Kasumi-1 (cell line): ENCODE results near the gene ABCC6.
"Not testable (repeated sequence)": the region's sequence is repeated elsewhere in the genome, so short reads cannot be mapped to it uniquely, and the experiment has no call there.

ENCODE experiments used
- DNase-seq, 2 experiments: peaks; one replicate each; lab custom pipeline; 2025; lab: John Stamatoyannopoulos, UW

The ABCC6 gene

GRCh38 chr16:16161319-16161718 lies 62.0 kb downstream of the ABCC6 start:
- no peak for DNase-seq

- no peak for DNase-seq
Observed at GRCh38 chr16:16159662-16160061, 63.6 kb downstream of the ABCC6 start.

DNA sequence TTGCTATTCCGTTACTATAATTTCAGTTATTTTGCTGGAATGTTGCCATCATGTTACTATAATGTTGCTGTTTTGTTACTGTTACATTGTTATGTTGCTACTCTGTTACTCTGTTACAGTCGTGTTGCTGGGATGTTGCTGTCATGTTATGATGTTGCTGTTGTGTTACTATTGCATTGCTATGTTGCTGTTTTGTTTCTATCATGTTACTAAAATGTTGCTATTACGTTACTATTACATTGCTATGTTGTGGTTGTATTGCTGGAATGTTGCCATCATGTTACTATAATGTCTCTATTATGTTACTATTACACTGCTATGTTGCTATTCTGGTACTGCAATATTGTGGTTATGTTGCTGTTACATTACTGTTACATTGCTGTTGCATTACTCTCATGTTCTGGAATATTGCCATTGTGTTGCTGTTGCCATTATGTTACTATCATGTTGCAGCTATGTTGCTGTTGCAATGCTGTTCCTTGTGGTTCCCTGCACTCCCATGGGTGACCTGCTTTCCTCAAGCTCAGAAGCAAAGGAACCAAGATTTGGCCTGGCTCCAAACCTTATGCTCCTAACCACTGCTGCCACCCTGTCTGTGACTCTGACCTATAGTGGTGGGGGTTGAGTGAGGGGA lies 64.4 kb downstream of the ABCC6 start:
- DNase-seq, result no peak

DNA sequence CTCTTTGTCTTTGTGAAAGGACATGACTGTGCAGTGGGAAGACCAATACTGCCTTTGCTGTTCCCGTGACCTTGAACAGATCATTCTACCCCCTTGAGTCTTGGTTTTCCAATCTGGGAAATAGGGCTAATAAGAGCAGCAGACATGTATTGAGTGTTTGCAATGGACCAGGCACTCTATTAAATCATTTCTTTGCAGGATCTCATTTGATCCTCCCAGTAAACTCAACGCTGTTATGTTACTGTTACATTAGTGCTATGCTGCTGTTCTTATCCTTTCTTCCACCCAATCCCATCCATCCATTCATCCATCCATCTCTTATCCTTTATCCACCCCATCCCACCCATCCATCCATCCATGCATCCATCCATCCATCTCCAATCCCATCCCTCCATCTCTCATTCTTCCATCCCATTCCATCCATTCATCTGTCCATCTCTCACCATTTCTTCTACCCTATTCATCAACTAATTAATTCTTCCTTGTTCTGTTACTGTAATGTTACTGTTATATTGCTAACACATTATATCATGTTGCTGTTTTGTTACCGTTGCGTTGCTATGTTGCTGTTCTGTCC lies 65.1 kb downstream of the ABCC6 start:
- DNase-seq, result no peak

DNA sequence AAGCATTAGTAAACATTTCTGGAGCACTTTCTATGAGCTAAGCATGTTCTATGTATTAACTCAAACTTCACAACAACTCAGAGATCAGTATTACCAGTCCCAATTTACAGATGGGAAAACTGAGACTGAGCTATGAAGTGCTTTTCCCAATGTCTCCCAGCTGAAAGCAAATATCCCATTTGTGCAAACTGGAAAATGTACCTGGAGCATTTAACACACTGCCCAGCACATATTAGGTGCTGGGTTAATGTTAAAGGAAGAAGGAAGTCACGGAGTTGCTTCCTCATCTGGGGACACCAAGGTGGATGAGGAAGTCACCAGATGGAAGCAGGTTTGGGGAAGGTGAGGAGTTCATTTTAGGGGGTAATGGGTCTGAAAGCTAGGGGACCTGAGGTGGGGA lies 66.1 kb downstream of the ABCC6 start:
- no peak for DNase-seq

DNA sequence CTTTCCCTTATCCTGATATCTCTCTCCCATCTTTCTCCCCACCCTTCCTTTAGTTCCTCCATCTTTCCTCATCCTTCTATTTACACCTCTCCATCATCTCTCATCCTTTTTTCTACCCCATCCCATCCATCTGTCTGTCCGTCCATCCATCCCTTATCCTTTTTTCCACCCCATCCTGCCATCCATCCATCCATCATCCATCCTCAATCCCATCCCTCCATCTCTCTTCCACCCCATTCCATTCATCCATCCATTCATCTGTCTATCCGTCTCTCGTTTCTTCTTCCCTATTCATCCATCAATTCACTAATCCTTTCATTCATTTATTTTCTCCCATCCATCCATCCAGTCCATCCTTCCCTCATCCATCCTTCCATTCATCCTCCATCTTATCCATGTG lies 68.1 kb downstream of the ABCC6 start:
- DNase-seq, result no peak

GRCh38 chr16:16154281-16154951 lies 68.9 kb downstream of the ABCC6 start:
- no peak for DNase-seq

DNA sequence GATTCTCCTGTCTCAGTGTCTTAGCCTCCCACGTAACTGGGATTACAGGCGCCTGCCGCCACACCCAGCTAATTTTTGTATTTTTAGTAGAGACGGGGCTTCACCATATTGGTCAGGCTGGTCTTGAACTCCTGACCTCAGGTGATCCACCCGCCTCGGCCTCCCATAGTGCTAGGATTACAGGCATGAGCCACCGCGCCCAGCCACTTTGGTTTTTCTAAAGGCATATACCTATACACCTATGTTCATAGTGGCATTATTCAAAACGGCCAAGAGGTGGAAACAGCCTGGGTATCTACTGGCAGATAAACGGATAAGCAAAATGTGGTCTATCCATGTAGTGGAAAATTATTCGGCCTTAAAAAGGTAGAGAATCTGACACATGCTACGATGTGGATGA lies 70.3 kb downstream of the ABCC6 start:
- DNase-seq, result not testable (repeated sequence)

DNA sequence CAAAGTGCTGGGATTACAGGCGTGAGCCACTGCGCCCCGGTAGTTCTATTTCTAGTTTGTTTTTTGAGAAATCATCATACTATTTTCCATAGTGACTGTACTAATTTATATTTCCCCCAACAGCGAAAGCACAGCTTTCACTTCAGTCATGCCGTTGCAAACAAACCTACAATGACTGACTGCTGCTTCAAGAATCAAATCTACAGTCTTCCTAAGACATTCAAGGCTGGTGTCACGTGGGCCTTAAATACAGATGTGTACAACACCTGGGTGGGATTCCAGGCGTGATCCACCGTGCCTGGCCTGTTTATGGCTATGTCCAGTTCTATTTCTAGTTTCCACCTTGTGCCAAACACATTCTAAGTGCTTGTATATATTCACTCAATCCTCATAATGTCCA lies 72.0 kb downstream of the ABCC6 start:
- no peak for DNase-seq

DNA sequence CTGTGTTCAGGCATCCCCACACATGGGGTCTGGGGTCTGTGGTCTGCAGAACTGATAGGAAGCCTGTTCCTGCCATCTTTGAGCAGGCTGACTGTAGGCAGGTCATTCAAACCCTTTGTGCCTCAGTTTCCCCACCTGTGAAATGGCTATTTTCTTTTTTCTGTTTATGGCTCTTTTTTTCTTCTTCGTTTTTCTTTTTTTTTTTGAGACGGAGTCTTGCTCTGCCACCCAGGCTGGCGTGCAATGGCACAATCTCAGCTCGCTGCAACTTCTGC lies 72.5 kb downstream of the ABCC6 start:
- DNase-seq, result no peak

DNA sequence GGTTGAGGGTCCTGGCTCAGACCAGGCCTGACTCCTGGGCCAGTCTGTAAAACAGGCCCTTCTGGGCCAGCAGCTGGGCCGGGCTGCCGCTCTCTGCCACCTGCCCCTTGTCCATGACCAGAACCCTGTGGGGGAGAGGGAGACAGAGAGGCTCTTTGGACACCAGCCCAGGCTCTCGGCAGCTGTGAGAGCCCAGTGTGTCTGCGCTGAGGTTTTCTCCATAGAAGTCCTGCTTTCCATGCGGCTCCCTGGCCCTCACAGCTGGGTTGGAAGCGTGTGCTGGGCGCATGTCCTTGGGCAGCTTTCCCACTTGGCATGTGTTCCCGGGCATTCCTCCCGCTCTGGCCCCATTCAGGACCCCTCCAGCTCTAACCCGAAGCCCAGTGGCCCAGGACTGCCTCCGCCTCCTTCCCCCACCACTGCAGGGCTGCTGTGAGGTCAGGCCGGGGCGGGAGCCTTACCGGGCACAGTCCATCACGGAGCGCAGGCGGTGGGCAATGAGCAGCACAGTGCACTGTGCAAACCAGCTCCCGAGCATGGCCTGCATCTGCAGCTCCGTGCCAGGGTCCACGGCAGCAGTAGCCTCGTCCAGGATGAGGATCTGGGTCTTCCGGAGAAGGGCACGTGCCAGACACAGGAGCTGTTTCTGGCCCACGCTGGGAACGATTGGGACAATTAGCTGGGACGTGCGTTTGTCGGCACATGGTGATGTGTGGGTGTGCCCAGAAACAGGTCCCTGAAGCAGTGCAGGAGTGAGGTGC lies 73.0 kb downstream of the ABCC6 start:
- no peak for DNase-seq

DNA sequence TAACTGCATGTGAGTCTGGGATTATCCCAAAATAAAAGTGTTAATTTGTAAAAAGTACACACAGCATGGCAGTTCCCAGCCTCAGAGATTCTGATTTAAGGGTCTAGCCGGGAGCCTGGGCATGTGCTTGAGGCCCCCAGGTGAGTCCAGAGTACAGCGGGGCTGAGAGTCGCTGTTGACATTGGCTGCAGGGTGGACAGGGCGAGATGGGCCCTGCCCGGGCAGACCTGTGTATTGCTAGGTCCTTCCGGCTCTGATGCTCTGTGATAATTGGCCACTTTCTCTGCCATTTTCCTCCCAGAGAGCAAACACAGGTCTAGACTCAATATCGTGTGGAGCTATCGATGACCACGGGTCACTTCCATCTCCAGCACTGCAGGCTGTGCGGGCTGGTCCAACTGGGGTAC lies 73.6 kb downstream of the ABCC6 start:
- DNase-seq, result no peak

GRCh38 chr16:16148755-16149154 lies 74.5 kb downstream of the ABCC6 start:
- DNase-seq, result no peak

DNA sequence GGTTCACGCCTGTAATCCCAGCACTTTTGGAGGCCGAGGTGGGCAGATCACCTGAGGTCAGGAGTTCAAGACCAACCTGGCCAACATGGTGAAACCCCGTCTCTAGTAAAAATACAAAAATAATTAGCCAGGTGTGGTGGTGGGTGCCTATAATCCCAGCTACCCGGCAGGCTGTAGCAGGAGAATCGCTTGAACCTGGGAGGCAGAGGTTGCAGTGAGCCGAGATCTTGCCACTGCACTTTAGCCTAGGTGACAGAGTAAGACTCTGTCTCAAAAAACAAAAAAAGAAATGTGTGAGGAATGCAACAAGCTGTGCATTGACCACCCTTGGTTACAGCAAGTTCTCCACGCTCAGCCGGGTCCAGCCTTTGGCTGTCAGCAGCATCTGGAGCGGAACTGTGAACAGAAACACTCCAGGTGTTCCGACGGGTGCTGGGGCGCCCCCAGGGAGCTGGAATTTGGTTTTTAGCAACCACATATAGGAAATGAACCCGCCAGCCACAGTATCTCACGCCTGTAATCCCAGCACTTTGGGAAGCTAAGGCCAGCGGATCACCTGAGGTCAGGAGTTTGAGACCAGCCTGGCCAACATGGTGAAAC lies 75.2 kb downstream of the ABCC6 start:
- not testable (repeated sequence) for DNase-seq

DNA sequence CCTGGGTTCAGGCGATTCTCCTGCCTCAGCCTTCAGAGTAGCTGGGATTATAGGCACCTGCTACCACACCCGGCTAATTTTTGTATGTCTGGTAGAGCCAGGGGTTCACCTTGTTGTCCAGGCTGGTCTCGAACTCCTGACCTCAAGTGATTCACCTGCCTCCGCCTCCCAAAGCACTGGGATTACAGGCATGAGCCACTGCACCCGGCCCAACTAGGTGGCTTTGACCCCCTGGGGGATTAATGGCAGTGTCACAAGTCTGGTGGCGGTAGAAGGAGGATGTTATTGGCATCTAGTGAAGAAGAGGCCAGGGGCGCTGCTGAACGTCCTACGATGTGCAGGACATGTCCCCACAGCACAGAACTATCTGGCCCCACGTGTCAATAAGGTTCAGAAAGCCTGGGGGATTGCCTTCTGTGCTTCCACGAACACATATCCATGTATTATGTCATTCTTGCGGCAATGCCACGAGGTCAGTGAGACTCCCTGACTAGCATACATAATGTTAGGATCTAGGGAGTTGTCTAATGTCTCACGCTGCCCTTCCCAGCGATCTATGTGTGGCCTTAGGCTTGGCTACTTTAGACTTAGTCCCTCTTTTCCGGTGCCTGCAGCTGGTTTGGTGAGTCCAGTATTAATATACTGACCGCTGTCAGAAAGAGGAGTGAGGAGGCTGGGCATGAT lies 75.8 kb downstream of the ABCC6 start:
- no peak for DNase-seq

GRCh38 chr16:16146380-16147315 lies 76.6 kb downstream of the ABCC6 start:
- DNase-seq, result no peak

- DNase-seq, result no peak
Observed at GRCh38 chr16:16145286-16145685, 78.0 kb downstream of the ABCC6 start.

DNA sequence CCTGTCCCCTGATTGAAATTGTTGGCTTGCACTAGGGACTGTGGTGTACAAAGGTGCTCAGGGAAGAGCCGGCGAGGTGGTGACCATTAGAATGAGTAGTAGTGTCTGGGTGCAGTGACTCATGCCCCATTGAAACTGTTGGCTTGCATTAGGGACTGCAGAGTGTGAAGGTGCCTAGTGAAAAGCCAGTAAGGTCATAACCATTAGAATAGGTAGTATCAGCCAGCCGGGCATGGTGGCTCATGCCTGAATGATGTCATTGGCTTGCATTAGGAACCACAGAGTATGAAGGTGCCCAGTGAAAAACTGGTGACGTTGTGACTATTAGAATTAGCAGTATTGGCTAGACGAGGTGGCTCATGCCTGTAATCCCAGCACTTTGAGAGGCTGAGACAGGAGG lies 78.9 kb downstream of the ABCC6 start:
- no peak for DNase-seq

GRCh38 chr16:16143931-16144330 lies 79.4 kb downstream of the ABCC6 start:
- no peak for DNase-seq

GRCh38 chr16:16143038-16143763 lies 80.1 kb downstream of the ABCC6 start:
- DNase-seq, result peak; percentile 47 to 64
